ENCODE measurements around the gene NINL. TPM values are rescaled to one million over a fixed set of nuclear protein-coding genes. Genes with fewer than 3 reads are reported as not detected.
"Not testable (repeated sequence)": the region's sequence is repeated elsewhere in the genome, so short reads cannot be mapped to it uniquely, and the experiment has no call there.

Gene NINL
- total and polyA plus RNA-seq, 4 experiments from 2014 or later = 0.36 to 4.0 (median 3.4) TPM; not detected in 1

DNA sequence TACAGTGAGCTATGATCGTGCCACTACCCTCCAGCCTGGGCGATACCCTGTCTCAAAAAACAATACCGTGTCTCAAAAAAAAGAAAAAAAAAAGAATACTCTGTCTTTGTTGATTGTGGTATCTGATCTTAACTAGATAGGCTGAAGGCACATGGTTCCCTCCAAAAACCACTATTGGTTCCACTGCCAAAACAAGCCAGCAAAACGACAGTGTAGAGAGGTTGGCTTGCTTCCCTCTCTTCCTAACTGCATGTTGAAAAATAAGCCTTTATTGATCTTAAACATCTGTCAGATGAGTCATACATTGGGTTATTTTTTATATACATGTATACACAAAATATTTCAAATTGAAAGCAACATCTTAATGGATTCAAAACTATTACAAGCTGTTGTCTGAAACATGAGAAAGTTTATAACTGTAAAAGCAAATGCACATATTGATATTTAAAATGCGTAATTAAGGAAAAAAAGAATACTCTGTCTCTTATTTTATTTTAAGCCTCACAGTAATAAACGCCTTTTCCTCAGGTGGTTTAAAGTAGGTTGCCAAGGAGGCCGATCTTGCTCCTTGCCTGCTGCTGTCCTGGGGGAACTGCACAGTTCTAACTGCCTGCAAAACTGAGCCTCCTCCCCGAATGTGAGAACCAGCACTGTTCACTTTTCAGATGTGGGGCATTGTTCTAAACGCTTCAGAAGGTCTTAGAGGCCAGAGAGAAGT is 7.0 kb upstream of the NINL start:
- H3K27me3 Mint-ChIP-seq = peaks cover 0 to 3% of the 10 kb centered on the region in 2 donors
- POLR2A ChIA-PET (ENCODE audit: partially characterized antibody) = no interaction called here

DNA sequence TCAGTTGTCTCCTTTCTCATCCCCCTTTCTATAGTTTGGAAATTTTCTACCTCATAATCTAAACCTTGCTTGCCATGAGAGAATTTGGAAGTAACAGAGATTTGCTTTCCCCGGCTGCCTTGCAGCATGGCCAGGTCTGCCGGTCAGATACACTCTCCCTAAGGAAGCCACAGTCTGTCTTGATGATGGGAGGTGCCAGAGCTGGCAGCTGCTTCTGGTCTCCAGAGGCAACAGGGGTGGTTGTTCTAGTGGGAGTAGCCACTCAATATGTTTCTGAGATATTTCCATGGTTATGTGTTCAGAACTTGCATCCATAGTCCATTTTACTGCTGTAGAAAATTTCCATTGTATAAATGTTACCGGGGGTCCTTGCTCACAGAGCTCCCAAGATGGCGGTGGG is 5.4 kb upstream of the NINL start:
- not testable (repeated sequence) for DNase-seq

More for the DNA sequence above, 7.0 kb upstream of the NINL start:
- H3K27ac Mint-ChIP-seq = no peak overlapping the region
- no peaks in the 10 kb centered on the region for H3K27me3 ChIP-seq (ENCODE audit: insufficient read depth, low read length)
- H3K4me3 Mint-ChIP-seq = no peak overlapping the region
- H3K4me3 ChIP-seq (ENCODE audit: low read length in 2 of 2) = no peak overlapping the region
- no peaks in the 10 kb centered on the region for H3K9me3 ChIP-seq (ENCODE audit: control insufficient read depth in 1 of 2, low read length in 2 of 2)
- H3K4me1 ChIP-seq (ENCODE audit: insufficient read depth, low read length) = no peaks in the 10 kb centered on the region
- no peak for DNase-seq
- CTCF ChIA-PET (ENCODE audit: partially characterized antibody) = no interaction called here
- no peaks in the 10 kb centered on the region for H3K9me3 Mint-ChIP-seq
- no peak overlapping the region for H3K27ac ChIP-seq (ENCODE audit: low read depth, low read length)
- no peaks in the 10 kb centered on the region for H3K36me3 ChIP-seq (ENCODE audit: insufficient read depth, low read length)
- intact Hi-C loops (cut with micrococcal nuclease) = no loop called here
- no peaks in the 10 kb centered on the region for H3K4me1 Mint-ChIP-seq
- H3K36me3 Mint-ChIP-seq = no peaks in the 10 kb centered on the region

DNA sequence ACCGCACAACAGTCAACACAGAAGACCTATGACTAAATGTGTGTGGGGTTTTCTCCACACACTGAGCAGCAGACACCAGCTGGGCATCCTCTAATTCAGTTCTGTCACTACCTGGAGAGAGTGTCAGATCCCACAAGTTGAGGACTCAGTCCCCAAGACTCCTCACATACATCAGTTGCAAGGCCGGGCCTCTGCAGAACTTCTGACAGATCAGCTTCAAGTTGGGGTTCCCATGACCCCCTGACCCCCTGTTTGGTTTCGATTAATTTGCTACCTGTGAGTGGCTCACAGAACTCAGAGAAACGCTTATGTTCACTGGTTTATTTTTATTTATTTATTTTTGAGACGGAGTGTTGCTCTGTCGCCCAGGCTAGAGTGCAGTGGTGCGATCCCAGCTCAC is 3.2 kb upstream of the NINL start:
- H3K4me1 Mint-ChIP-seq = peaks cover 3 to 9% (median 8%) of the 10 kb centered on the region in 4 donors

More for the DNA sequence above, 5.4 kb upstream of the NINL start:
- H3K27me3 ChIP-seq (ENCODE audit: insufficient read depth, low read length); H3K36me3 ChIP-seq (ENCODE audit: insufficient read depth, low read length); H3K36me3 Mint-ChIP-seq; H3K27ac ChIP-seq (ENCODE audit: low read depth, low read length); H3K4me3 ChIP-seq (ENCODE audit: low read length in 2 of 2); intact Hi-C loops (cut with micrococcal nuclease); POLR2A ChIA-PET (ENCODE audit: partially characterized antibody); H3K9me3 Mint-ChIP-seq; CTCF ChIA-PET (ENCODE audit: partially characterized antibody); H3K4me1 ChIP-seq (ENCODE audit: insufficient read depth, low read length); H3K4me3 Mint-ChIP-seq; H3K27ac Mint-ChIP-seq; H3K9me3 ChIP-seq (ENCODE audit: control insufficient read depth in 1 of 2, low read length in 2 of 2); H3K4me1 Mint-ChIP-seq; H3K27me3 Mint-ChIP-seq: not testable (repeated sequence)

DNA sequence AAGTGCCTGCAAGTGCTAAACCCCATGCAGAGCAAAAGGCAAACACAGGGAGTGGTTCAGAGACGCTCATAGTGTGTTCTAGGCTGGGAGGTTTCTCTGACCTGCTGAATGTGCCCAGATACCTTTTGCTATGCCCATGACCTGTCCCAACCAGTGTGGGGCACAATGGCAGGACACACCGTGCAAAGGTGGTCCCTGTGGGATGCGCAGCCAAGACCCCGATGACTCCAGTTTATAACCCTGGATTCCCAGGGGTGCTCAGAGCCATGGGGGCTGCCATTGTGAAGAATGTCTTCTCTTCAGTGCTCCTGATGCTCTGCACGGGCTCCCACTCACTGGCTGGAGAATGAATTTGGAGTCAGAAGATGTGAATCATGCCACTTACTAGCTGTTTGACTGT is 2.2 kb upstream of the NINL start:
- POLR2A ChIA-PET (ENCODE audit: partially characterized antibody) = no interaction called here
- peak overlapping the region in 1 of 8 donors; percentile 0 for H3K4me3 Mint-ChIP-seq
- H3K4me1 Mint-ChIP-seq = peaks cover 3 to 11% (median 8%) of the 10 kb centered on the region in 4 donors
- H3K27me3 Mint-ChIP-seq = peaks cover 0 to 3% of the 10 kb centered on the region in 2 donors
- H3K27me3 ChIP-seq (ENCODE audit: insufficient read depth, low read length) = no peaks in the 10 kb centered on the region
- CTCF ChIA-PET (ENCODE audit: partially characterized antibody) = no interaction called here
- H3K27ac Mint-ChIP-seq = peak overlapping the region in 1 of 7 donors; percentile 14
- H3K36me3 ChIP-seq (ENCODE audit: insufficient read depth, low read length) = no peaks in the 10 kb centered on the region
- intact Hi-C loops (cut with micrococcal nuclease) = no loop called here
- no peak overlapping the region for H3K27ac ChIP-seq (ENCODE audit: low read depth, low read length)
- no peaks in the 10 kb centered on the region for H3K9me3 Mint-ChIP-seq
- H3K4me3 ChIP-seq (ENCODE audit: low read length in 2 of 2) = no peak overlapping the region
- no peak for DNase-seq
- H3K9me3 ChIP-seq (ENCODE audit: control insufficient read depth in 1 of 2, low read length in 2 of 2) = no peaks in the 10 kb centered on the region
- H3K36me3 Mint-ChIP-seq = no peaks in the 10 kb centered on the region
- peaks cover 5% of the 10 kb centered on the region for H3K4me1 ChIP-seq (ENCODE audit: insufficient read depth, low read length)

More for the DNA sequence above, 3.2 kb upstream of the NINL start:
- no peaks in the 10 kb centered on the region for H3K9me3 Mint-ChIP-seq
- H3K36me3 Mint-ChIP-seq = no peaks in the 10 kb centered on the region
- DNase-seq = no peak
- Histone ChIP-seq H3K9me3 (ENCODE audit: control insufficient read depth in 1 of 2, low read length in 2 of 2) (no peaks in the 10 kb centered on the region), H3K27me3 (ENCODE audit: insufficient read depth, low read length) (no peaks in the 10 kb centered on the region), H3K4me3 (ENCODE audit: low read length in 2 of 2) (no peak overlapping the region), H3K4me1 (ENCODE audit: insufficient read depth, low read length) (peaks cover 5% of the 10 kb centered on the region), H3K36me3 (ENCODE audit: insufficient read depth, low read length) (no peaks in the 10 kb centered on the region), H3K27ac (ENCODE audit: low read depth, low read length) (no peak overlapping the region)
- ChIA-PET CTCF (ENCODE audit: partially characterized antibody) (no interaction called here), POLR2A (ENCODE audit: partially characterized antibody) (no interaction called here)
- intact Hi-C loops (cut with micrococcal nuclease) = no loop called here
- peaks cover 0 to 3% of the 10 kb centered on the region in 2 donors for H3K27me3 Mint-ChIP-seq
- H3K4me3 Mint-ChIP-seq = no peak overlapping the region
- H3K27ac Mint-ChIP-seq = no peak overlapping the region

DNA sequence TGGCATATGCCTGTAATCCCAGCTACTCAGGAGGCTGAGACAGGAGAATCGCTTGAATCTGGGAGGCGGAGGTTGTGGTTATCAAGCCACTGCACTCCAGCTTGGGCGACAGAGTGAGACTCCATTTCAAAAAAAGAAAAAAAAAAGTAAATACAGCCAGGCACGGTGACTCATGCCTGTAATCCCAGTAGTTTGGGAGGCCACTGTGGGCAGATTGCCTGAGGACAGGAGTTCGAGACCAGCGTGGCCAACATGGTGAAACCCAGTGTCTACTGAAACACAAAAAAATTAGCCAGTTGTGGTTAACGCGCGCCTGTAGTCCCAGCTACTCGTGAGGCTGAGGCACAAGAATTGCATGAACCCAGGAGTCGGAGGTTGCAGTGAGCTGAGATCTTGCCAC is 1.5 kb upstream of the NINL start:
- Mint-ChIP-seq H3K4me3 (no peak overlapping the region), H3K27me3 (peaks cover 0 to 3% of the 10 kb centered on the region in 2 donors), H3K4me1 (peaks cover 3 to 11% (median 8%) of the 10 kb centered on the region in 4 donors), H3K27ac (no peak overlapping the region), H3K9me3 (no peaks in the 10 kb centered on the region), H3K36me3 (no peaks in the 10 kb centered on the region)
- CTCF ChIA-PET (ENCODE audit: partially characterized antibody) = no interaction called here
- H3K27me3 ChIP-seq (ENCODE audit: insufficient read depth, low read length) = no peaks in the 10 kb centered on the region
- intact Hi-C loops (cut with micrococcal nuclease) = no loop called here
- no peaks in the 10 kb centered on the region for H3K36me3 ChIP-seq (ENCODE audit: insufficient read depth, low read length)
- no peak overlapping the region for H3K27ac ChIP-seq (ENCODE audit: low read depth, low read length)
- no peaks in the 10 kb centered on the region for H3K9me3 ChIP-seq (ENCODE audit: control insufficient read depth in 1 of 2, low read length in 2 of 2)
- POLR2A ChIA-PET (ENCODE audit: partially characterized antibody) = no interaction called here
- DNase-seq = no peak
- H3K4me3 ChIP-seq (ENCODE audit: low read length in 2 of 2) = no peak overlapping the region
- H3K4me1 ChIP-seq (ENCODE audit: insufficient read depth, low read length) = peaks cover 5% of the 10 kb centered on the region

DNA sequence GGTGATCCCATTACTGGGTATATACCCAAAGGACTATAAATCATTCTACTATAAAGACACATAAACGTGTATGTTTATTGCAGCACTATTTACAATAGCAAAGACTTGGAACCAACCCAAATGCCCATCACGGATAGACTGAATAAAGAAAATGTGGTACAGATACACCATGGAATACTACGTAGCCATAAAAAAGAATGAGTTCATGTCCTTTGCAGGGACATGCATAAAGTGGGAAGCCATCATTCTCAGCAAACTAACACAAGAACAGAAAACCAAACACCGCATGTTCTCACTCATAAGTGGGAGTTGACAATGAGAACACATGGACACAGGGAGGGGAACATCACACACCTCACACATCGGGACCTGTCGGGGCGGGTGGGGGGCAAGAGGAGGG is 1.7 kb downstream of the NINL start:
- H3K27me3 Mint-ChIP-seq; H3K36me3 Mint-ChIP-seq; DNase-seq; H3K27ac Mint-ChIP-seq; H3K27ac ChIP-seq (ENCODE audit: low read depth, low read length); H3K9me3 Mint-ChIP-seq; CTCF ChIA-PET (ENCODE audit: partially characterized antibody); intact Hi-C loops (cut with micrococcal nuclease); POLR2A ChIA-PET (ENCODE audit: partially characterized antibody); H3K36me3 ChIP-seq (ENCODE audit: insufficient read depth, low read length); H3K9me3 ChIP-seq (ENCODE audit: control insufficient read depth in 1 of 2, low read length in 2 of 2); H3K4me3 ChIP-seq (ENCODE audit: low read length in 2 of 2); H3K27me3 ChIP-seq (ENCODE audit: insufficient read depth, low read length); H3K4me1 ChIP-seq (ENCODE audit: insufficient read depth, low read length): not testable (repeated sequence)
- Mint-ChIP-seq H3K4me1 (peaks cover 3 to 11% (median 8%) of the 10 kb centered on the region in 4 donors), H3K4me3 (peak overlapping the region in 5 of 8 donors; percentile 42 to 73 (median 67))

DNA sequence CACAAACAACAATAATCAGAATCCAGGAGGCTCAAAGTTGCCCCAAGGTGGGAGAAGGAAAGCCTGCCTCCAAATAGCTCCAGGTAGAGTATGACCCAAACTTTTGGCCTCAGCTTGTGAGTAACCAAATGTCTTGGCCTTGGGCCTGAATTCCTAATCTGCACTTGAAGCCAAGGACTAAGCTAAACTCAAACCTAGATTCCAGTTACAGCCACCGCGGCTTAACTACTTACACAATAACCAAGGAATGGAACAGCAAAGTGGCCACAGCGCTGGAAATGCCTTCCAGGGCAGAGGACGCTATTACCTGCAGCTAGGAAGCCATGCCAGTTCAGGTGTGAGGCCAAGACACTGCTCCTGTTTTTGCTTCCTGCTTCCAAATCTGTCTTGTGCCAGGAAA is 4.6 kb downstream of the NINL start:
- no peak for DNase-seq
- Histone ChIP-seq H3K4me1 (ENCODE audit: insufficient read depth, low read length) (peaks cover 5% of the 10 kb centered on the region), H3K4me3 (ENCODE audit: low read length in 2 of 2) (no peak overlapping the region), H3K36me3 (ENCODE audit: insufficient read depth, low read length) (no peaks in the 10 kb centered on the region), H3K27me3 (ENCODE audit: insufficient read depth, low read length) (no peaks in the 10 kb centered on the region), H3K27ac (ENCODE audit: low read depth, low read length) (no peak overlapping the region), H3K9me3 (ENCODE audit: control insufficient read depth in 1 of 2, low read length in 2 of 2) (no peaks in the 10 kb centered on the region)
- intact Hi-C loops (cut with micrococcal nuclease) = no loop called here
- no peaks in the 10 kb centered on the region for H3K36me3 Mint-ChIP-seq
- H3K27me3 Mint-ChIP-seq = peaks cover 0 to 5% of the 10 kb centered on the region in 2 donors
- no peaks in the 10 kb centered on the region for H3K9me3 Mint-ChIP-seq
- CTCF ChIA-PET (ENCODE audit: partially characterized antibody) = no interaction called here
- peaks cover 3 to 11% (median 8%) of the 10 kb centered on the region in 4 donors for H3K4me1 Mint-ChIP-seq
- no peak overlapping the region for H3K4me3 Mint-ChIP-seq
- no peak overlapping the region for H3K27ac Mint-ChIP-seq
- POLR2A ChIA-PET (ENCODE audit: partially characterized antibody) = no interaction called here
